A204.1 (cell line): ENCODE measurements around the gene C10orf95.

Source experiments
- FAIRE-seq: peaks from 2 replicates; lab custom pipeline; 2012; peaks lifted over from hg19 to GRCh38; lab: Jason Lieb, UNC

C10orf95 gene

DNA sequence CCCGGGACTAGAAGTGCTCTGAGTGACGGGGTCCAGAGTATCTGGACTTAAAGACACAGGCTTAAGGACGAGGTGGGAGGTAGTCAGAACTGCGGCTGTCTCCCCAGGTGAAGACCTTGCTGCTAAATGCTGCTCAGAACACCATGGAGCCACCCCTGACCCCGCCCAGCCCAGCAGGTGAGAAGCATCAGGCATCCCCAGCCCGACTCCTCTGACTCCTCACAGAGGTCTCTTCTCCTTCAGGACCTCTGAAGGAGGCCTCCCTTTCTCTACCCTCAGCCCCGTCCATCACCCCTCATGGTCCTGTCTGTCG, 50.0 kb downstream of the C10orf95 start:
- no peak for FAIRE-seq

- FAIRE-seq: no peak
Measured at GRCh38 chr10:102400598-102401341, 50.6 kb downstream of the C10orf95 start.

- no peak for FAIRE-seq
Measured at GRCh38 chr10:102400076-102400475, 51.3 kb downstream of the C10orf95 start.
